NCI-H345 treated with DMSO at 0.1 percent for 48 hours (cell line): Measurements from ENCODE around the gene FMN1.
"Not testable (repeated sequence)": the region's sequence is repeated elsewhere in the genome, so short reads cannot be mapped to it uniquely, and the experiment has no call there.

Experiments
- DNase-seq: peaks from one replicate; lab custom pipeline; 2025; ENCODE audit not compliant: unreplicated experiment; lab: John Stamatoyannopoulos, UW

Gene FMN1

GRCh38 chr15:32983679-32984078 is 210.8 kb downstream of the FMN1 start:
- DNase-seq = no peak

GRCh38 chr15:32982001-32982400 is 212.5 kb downstream of the FMN1 start:
- no peak for DNase-seq

GRCh38 chr15:32981536-32981935 is 213.0 kb downstream of the FMN1 start:
- DNase-seq = no peak

- DNase-seq = no peak
These were observed 214.8 kb downstream of the FMN1 start for GRCh38 chr15:32979710-32980109.

- DNase-seq = no peak
These were observed 217.0 kb downstream of the FMN1 start for GRCh38 chr15:32977506-32977905.

GRCh38 chr15:32974691-32975090 is 219.8 kb downstream of the FMN1 start:
- no peak for DNase-seq

- DNase-seq = no peak
These were observed 221.8 kb downstream of the FMN1 start for GRCh38 chr15:32972686-32973085.

- no peak for DNase-seq
These were observed 223.7 kb downstream of the FMN1 start for GRCh38 chr15:32970847-32971246.

GRCh38 chr15:32967521-32967920 is 227.0 kb downstream of the FMN1 start:
- DNase-seq = no peak

- no peak for DNase-seq
These were observed 228.0 kb downstream of the FMN1 start for GRCh38 chr15:32966512-32966911.

GRCh38 chr15:32965897-32966296 is 228.6 kb downstream of the FMN1 start:
- DNase-seq = no peak

GRCh38 chr15:32959077-32959476 is 235.4 kb downstream of the FMN1 start:
- DNase-seq = no peak

- DNase-seq = no peak
These were observed 237.3 kb downstream of the FMN1 start for GRCh38 chr15:32957219-32957618.

- DNase-seq = no peak
These were observed 237.8 kb downstream of the FMN1 start for GRCh38 chr15:32956711-32957110.

GRCh38 chr15:32956006-32956405 is 238.5 kb downstream of the FMN1 start:
- no peak for DNase-seq

GRCh38 chr15:32953533-32953910 is 241.0 kb downstream of the FMN1 start:
- no peak for DNase-seq

- no peak for DNase-seq
These were observed 241.5 kb downstream of the FMN1 start for GRCh38 chr15:32952901-32953532.

GRCh38 chr15:32951736-32952464 is 242.6 kb downstream of the FMN1 start:
- no peak for DNase-seq

GRCh38 chr15:32950051-32950450 is 244.5 kb downstream of the FMN1 start:
- DNase-seq = not testable (repeated sequence)

GRCh38 chr15:32946210-32946609 is 248.3 kb downstream of the FMN1 start:
- no peak for DNase-seq

- no peak for DNase-seq
These were observed 250.1 kb downstream of the FMN1 start for GRCh38 chr15:32944431-32944830.

- no peak for DNase-seq
These were observed 250.8 kb downstream of the FMN1 start for GRCh38 chr15:32943711-32944110.

- DNase-seq = no peak
These were observed 252.1 kb downstream of the FMN1 start for GRCh38 chr15:32942401-32942841.
